Measurements from ENCODE around the gene LASP1.

The LASP1 gene

GRCh38 chr17:38970128-38970527, 100.3 kb downstream of the LASP1 start:
- H3K4me3 ChIP-seq (ENCODE audit: low read depth, low read length), result no peak overlapping the region
- TF ChIP-seq CTCF (IDR thresholded peaks at IDR 0.05; ENCODE audit: borderline replicate concordance, insufficient read depth, low read depth, low read length), result no peak

- no peak overlapping the region for H3K4me3 ChIP-seq (ENCODE audit: low read depth, low read length)
- TF ChIP-seq CTCF (IDR thresholded peaks at IDR 0.05; ENCODE audit: borderline replicate concordance, insufficient read depth, low read depth, low read length), result no peak
These were observed 100.9 kb downstream of the LASP1 start for GRCh38 chr17:38970804-38971203.

All from GM12875 (cell line).